T-cell (primary cell): Measurements from ENCODE around the gene LHFPL3. TPM values are rescaled to one million over a fixed set of nuclear protein-coding genes. Genes with fewer than 3 reads are reported as not detected.

ENCODE experiments used
- ATAC-seq, 4 experiments: fragments of 200-7000 bp in 3 of 4; fragments of 150-1000 bp in 1 of 4; cut with Tn5 transposase; replicated peaks in 1 of 4; 1 replicate in 3 of 4; 2 replicates in 1 of 4; pipeline ENCODE4 v1.10.0; 2021; ENCODE audit warnings: moderate library complexity in 3 of 4, mild to moderate bottlenecking in 2 of 4, moderate number of reproducible peaks in 1 of 4
- CTCF ChIA-PET, 2 donors: fragments of 300-600 bp; sonication (Branson Sonifier 250); formaldehyde crosslinking; loops; one replicate each; lab custom pipeline; 2022; ENCODE audit warnings: antibody characterized with exemption in 2 of 2; lab: Charles Lee
- POLR2A ChIA-PET, 2 donors: fragments of 300-600 bp; sonication (Branson Sonifier 250); formaldehyde crosslinking; loops; one replicate each; lab custom pipeline; 2022; ENCODE audit warnings: antibody characterized with exemption in 2 of 2; lab: Charles Lee
- DNase-seq, 35 experiments: peaks; one replicate each; pipeline versions ENCODE4 v3.0.0 to v3.0.0-alpha.2; 2013 to 2023
- H3K27ac ChIP-seq: one replicate; pipeline ENCODE4 v1.5.1; 2013; ENCODE audit warnings: low read length
- H3K27me3 ChIP-seq, 2 experiments: replicated peaks in 1 of 2; 1 replicate in 1 of 2; 2 replicates in 1 of 2; pipeline versions ENCODE4 v1.6.1 to v1.7.0; 2013; ENCODE audit warnings: low read length in 1 of 2, mixed read lengths in 1 of 2; ENCODE audit not compliant: control insufficient read depth in 2 of 2, insufficient read depth in 2 of 2; ENCODE audit errors: extremely low read depth in 1 of 2
- H3K36me3 ChIP-seq, 2 donors: 1 replicate in 1 of 2; 2 replicates in 1 of 2; pipeline versions ENCODE4 v1.6.1 to v1.7.0; 2013; ENCODE audit warnings: low read length in 1 of 2; ENCODE audit not compliant: control insufficient read depth in 2 of 2, insufficient read depth in 1 of 2; ENCODE audit errors: extremely low read depth in 1 of 2
- H3K4me1 ChIP-seq, 2 experiments: 1 replicate in 1 of 2; 2 replicates in 1 of 2; pipeline versions ENCODE4 v1.6.1 to v1.7.0; 2013; ENCODE audit warnings: low read length in 2 of 2, mixed read lengths in 1 of 2; ENCODE audit not compliant: insufficient read depth in 2 of 2, control insufficient read depth in 1 of 2; ENCODE audit errors: extremely low read depth in 1 of 2
- H3K4me3 ChIP-seq, 2 donors: 1 replicate in 1 of 2; 2 replicates in 1 of 2; pipeline versions ENCODE4 v1.5.1 to v1.7.0; 2013; ENCODE audit warnings: mild to moderate bottlenecking in 2 of 2, low read length in 1 of 2, moderate library complexity in 1 of 2; ENCODE audit not compliant: control insufficient read depth in 1 of 2; ENCODE audit errors: extremely low read depth in 1 of 2
- H3K9me3 ChIP-seq: 2 replicates; pipeline ENCODE4 v1.7.0; 2013
- H3K27ac Mint-ChIP-seq, 2 donors: one replicate each; pipeline ENCODE4 v1.8.0; 2020 to 2021; ENCODE audit warnings: mild to moderate bottlenecking in 2 of 2, mixed read lengths in 2 of 2
- H3K27me3 Mint-ChIP-seq, 2 donors: one replicate each; pipeline ENCODE4 v1.8.0; 2021 to 2022; ENCODE audit warnings: mixed read lengths in 2 of 2
- H3K36me3 Mint-ChIP-seq: one replicate; pipeline ENCODE4 v1.8.0; 2021; ENCODE audit warnings: mixed read lengths
- H3K4me1 Mint-ChIP-seq, 3 donors: one replicate each; pipeline ENCODE4 v1.8.0; 2020 to 2022; ENCODE audit warnings: mixed read lengths in 3 of 3, mild to moderate bottlenecking in 1 of 3
- H3K4me3 Mint-ChIP-seq, 3 donors: one replicate each; pipeline ENCODE4 v1.8.0; 2020 to 2022; ENCODE audit warnings: mild to moderate bottlenecking in 3 of 3, mixed read lengths in 3 of 3, moderate library complexity in 3 of 3
- H3K9me3 Mint-ChIP-seq, 3 donors: one replicate each; pipeline ENCODE4 v1.8.0; 2020 to 2022; ENCODE audit warnings: mixed read lengths in 3 of 3
- whole genome bisulfite sequencing: methylation state at CpG from one replicate; pipeline ENCODE4 v1.1.5; 2013; ENCODE audit warnings: missing lambda C conversion rate; ENCODE audit not compliant: insufficient coverage; 5-methylcytosine and 5-hydroxymethylcytosine counted together
- total RNA-seq, 35 experiments: library from RNA in 6 of 35; stranded (reverse) in 6 of 35; fragments of 120-200 nt in 1 of 35; gene quantifications; one replicate each; pipeline versions ENCODE4 v1.2.1 to v1.2.4 and lab custom pipeline; 2013 to 2026

Gene LHFPL3
- total RNA-seq, 5 donors from 2014 or later (not counting 1 experiment from before 2014, with no cell fraction given), result not detected

GRCh38 chr7:104775531-104775930 is 447.1 kb downstream of the LHFPL3 start:
- ATAC-seq, result no peak
- no peaks in the 10 kb centered on the region for H3K36me3 ChIP-seq
- Mint-ChIP-seq H3K27me3 (peaks cover 5 to 10% of the 10 kb centered on the region in 2 donors), H3K9me3 (no peaks in the 10 kb centered on the region), H3K27ac (no peak overlapping the region), H3K4me1 (no peaks in the 10 kb centered on the region), H3K36me3 (no peaks in the 10 kb centered on the region), H3K4me3 (no peak overlapping the region)
- H3K27me3 ChIP-seq, result peaks cover 0 to 15% of the 10 kb centered on the region in 2 experiments
- no peak overlapping the region for H3K4me3 ChIP-seq
- H3K27ac ChIP-seq, result no peak overlapping the region
- DNase-seq, result no peak
- H3K4me1 ChIP-seq, result no peaks in the 10 kb centered on the region
- CTCF ChIA-PET, result no interaction called here
- H3K9me3 ChIP-seq, result no peaks in the 10 kb centered on the region
- POLR2A ChIA-PET, result no interaction called here

GRCh38 chr7:104777301-104777800 is 448.9 kb downstream of the LHFPL3 start:
- CTCF ChIA-PET, result no interaction called here
- POLR2A ChIA-PET, result interaction anchor here in 1 of 2 donors (0.7 kb wide), 1 partner anchor 10 kb away, joined by 4 read pairs; no protein-coding TSS in a partner anchor
- H3K36me3 Mint-ChIP-seq, result no peaks in the 10 kb centered on the region
- no peak overlapping the region for H3K4me3 Mint-ChIP-seq
- Histone ChIP-seq H3K27ac (no peak overlapping the region), H3K27me3 (peaks cover 0 to 14% of the 10 kb centered on the region in 2 experiments), H3K36me3 (no peaks in the 10 kb centered on the region), H3K4me3 (no peak overlapping the region), H3K4me1 (no peaks in the 10 kb centered on the region), H3K9me3 (no peaks in the 10 kb centered on the region)
- DNase-seq (no peak), ATAC-seq (no peak)
- H3K4me1 Mint-ChIP-seq, result no peaks in the 10 kb centered on the region
- peaks cover 3 to 7% of the 10 kb centered on the region in 2 donors for H3K27me3 Mint-ChIP-seq
- 80% methylated on average over 1 of the region's 3 CpGs for WGBS
- no peaks in the 10 kb centered on the region for H3K9me3 Mint-ChIP-seq
- no peak overlapping the region for H3K27ac Mint-ChIP-seq

DNA sequence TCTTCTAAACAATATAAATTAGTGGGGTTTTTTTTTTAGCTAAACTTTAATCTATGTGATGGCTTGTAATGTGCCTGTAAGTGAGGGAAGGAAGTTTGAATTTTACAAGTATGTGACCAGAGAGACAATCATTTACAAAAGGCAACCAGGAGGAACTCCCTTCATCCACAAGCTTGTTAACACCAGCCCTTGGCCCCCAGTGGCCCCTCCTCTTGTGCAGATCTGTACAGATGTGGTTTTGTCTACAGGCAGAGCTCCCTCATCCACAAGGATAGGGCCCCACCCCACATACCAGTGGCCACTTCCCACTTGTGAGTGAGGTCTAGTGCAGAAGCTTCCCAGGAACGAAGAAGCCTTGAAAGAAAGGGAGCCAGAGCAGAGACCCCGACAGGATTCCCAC is 451.5 kb downstream of the LHFPL3 start:
- peaks cover 0 to 6% of the 10 kb centered on the region in 2 experiments for H3K27me3 ChIP-seq
- Mint-ChIP-seq H3K9me3 (no peaks in the 10 kb centered on the region), H3K4me3 (no peak overlapping the region), H3K36me3 (no peaks in the 10 kb centered on the region), H3K27ac (no peak overlapping the region), H3K27me3 (no peaks in the 10 kb centered on the region), H3K4me1 (no peaks in the 10 kb centered on the region)
- CTCF ChIA-PET, result no interaction called here
- no peak for DNase-seq
- POLR2A ChIA-PET, result no interaction called here
- 76% methylated on average over 2 of the region's 2 CpGs for WGBS
- no peaks in the 10 kb centered on the region for H3K4me1 ChIP-seq
- H3K9me3 ChIP-seq, result no peaks in the 10 kb centered on the region
- ATAC-seq, result no peak
- H3K36me3 ChIP-seq, result no peaks in the 10 kb centered on the region
- H3K27ac ChIP-seq, result no peak overlapping the region
- no peak overlapping the region for H3K4me3 ChIP-seq

DNA sequence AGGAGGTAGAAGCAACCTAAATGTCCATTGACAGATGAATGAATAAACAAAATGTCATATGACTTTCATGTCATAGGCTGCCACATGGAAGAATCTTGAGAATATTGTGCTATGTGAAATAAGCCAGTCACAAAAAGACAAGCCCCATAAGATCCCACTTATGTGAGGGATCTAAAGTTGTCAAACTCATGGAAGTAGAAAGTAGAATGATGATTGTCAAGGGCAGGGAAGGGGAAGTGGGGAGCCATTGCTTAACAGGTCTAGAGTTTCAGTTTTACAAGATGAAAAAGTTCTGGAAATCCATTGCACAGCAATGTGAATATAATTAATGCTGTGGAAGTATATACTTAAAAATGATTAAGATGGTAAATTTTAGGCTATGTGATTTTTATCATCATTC is 456.3 kb downstream of the LHFPL3 start:
- no peaks in the 10 kb centered on the region for H3K36me3 Mint-ChIP-seq
- peaks cover 10% of the 10 kb centered on the region in 2 donors for H3K27me3 Mint-ChIP-seq

GRCh38 chr7:104789780-104790179 is 461.4 kb downstream of the LHFPL3 start:
- Mint-ChIP-seq H3K4me3 (no peak overlapping the region), H3K4me1 (no peaks in the 10 kb centered on the region), H3K9me3 (no peaks in the 10 kb centered on the region), H3K36me3 (no peaks in the 10 kb centered on the region), H3K27ac (no peak overlapping the region), H3K27me3 (peaks cover 12 to 33% of the 10 kb centered on the region in 2 donors)
- Histone ChIP-seq H3K27ac (no peak overlapping the region), H3K36me3 (no peaks in the 10 kb centered on the region), H3K27me3 (no peaks in the 10 kb centered on the region), H3K4me3 (no peak overlapping the region), H3K4me1 (no peaks in the 10 kb centered on the region), H3K9me3 (no peaks in the 10 kb centered on the region)
- WGBS, result no CpG with 5 or more reads among the region's 3 CpGs
- ChIA-PET CTCF (no interaction called here), POLR2A (no interaction called here)
- no peak for DNase-seq
- no peak for ATAC-seq

More for the DNA sequence above, 456.3 kb downstream of the LHFPL3 start:
- no peak overlapping the region for H3K4me3 ChIP-seq
- no peak overlapping the region for H3K27ac Mint-ChIP-seq
- H3K4me1 Mint-ChIP-seq, result no peaks in the 10 kb centered on the region
- no peak for ATAC-seq
- peaks cover 0 to 6% of the 10 kb centered on the region in 2 experiments for H3K27me3 ChIP-seq
- no peaks in the 10 kb centered on the region for H3K4me1 ChIP-seq
- no peaks in the 10 kb centered on the region for H3K9me3 Mint-ChIP-seq
- H3K4me3 Mint-ChIP-seq, result no peak overlapping the region
- CTCF ChIA-PET, result interaction anchor here in 1 of 2 donors (0.5 kb wide), 1 partner anchor 143 kb away, joined by 5 read pairs; no protein-coding TSS in a partner anchor
- H3K27ac ChIP-seq, result no peak overlapping the region
- H3K36me3 ChIP-seq, result no peaks in the 10 kb centered on the region
- no peak for DNase-seq
- H3K9me3 ChIP-seq, result no peaks in the 10 kb centered on the region
- POLR2A ChIA-PET, result no interaction called here

DNA sequence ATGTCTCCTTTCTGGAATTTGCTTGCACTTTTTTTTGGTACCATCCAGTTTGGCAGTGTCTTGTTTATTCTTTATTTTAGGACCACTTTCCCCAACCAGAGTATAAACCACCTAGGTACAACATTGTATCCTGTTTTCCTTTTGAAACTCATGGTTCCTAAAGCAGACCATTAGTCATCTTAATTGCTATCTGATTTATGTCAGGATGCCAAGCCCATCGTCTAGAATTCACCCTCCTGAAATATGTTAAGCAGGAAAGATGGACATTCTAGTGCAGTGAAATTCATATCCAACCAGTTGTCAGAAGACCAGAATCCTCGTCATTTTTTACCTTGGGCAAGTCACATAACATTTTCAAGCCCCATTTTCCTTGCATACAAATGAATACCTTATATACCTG is 462.0 kb downstream of the LHFPL3 start:
- Mint-ChIP-seq H3K36me3 (no peaks in the 10 kb centered on the region), H3K4me1 (no peaks in the 10 kb centered on the region), H3K27ac (no peak overlapping the region), H3K4me3 (no peak overlapping the region), H3K27me3 (peaks cover 14 to 39% of the 10 kb centered on the region in 2 donors), H3K9me3 (no peaks in the 10 kb centered on the region)
- H3K4me1 ChIP-seq, result no peaks in the 10 kb centered on the region
- DNase-seq (no peak), ATAC-seq (no peak)
- H3K27ac ChIP-seq, result no peak overlapping the region
- no peaks in the 10 kb centered on the region for H3K27me3 ChIP-seq
- POLR2A ChIA-PET, result no interaction called here
- CTCF ChIA-PET, result no interaction called here
- no peak overlapping the region for H3K4me3 ChIP-seq
- WGBS, result no CpG with 5 or more reads among the region's 2 CpGs
- H3K9me3 ChIP-seq, result no peaks in the 10 kb centered on the region
- H3K36me3 ChIP-seq, result no peaks in the 10 kb centered on the region

DNA sequence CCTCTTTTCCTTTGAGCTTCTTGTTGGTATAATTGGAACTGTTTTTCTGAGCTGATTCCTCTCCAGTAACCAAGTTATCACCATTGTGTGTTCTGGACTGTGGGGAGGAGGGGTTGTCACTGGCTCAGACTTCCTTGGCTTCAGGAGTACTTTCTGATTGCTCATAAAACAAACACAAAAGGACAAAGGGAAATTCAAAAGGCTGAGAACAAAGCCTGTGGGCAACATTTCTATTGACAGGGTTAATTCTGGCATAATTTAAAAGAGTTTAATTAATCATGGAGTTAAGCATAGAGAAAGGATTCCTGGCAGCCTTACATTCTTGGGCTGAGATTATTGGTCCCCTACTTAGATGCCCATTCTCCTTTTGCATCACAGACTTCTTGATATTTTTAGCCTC is 462.7 kb downstream of the LHFPL3 start:
- no peaks in the 10 kb centered on the region for H3K9me3 Mint-ChIP-seq
- H3K27ac Mint-ChIP-seq, result no peak overlapping the region
- Histone ChIP-seq H3K36me3 (no peaks in the 10 kb centered on the region), H3K4me3 (no peak overlapping the region), H3K4me1 (no peaks in the 10 kb centered on the region), H3K9me3 (no peaks in the 10 kb centered on the region), H3K27ac (no peak overlapping the region), H3K27me3 (no peaks in the 10 kb centered on the region)
- no peaks in the 10 kb centered on the region for H3K36me3 Mint-ChIP-seq
- no peak overlapping the region for H3K4me3 Mint-ChIP-seq
- ATAC-seq, result no peak
- CTCF ChIA-PET, result no interaction called here
- peaks cover 10 to 37% of the 10 kb centered on the region in 2 donors for H3K27me3 Mint-ChIP-seq
- no peak for DNase-seq
- POLR2A ChIA-PET, result no interaction called here
- H3K4me1 Mint-ChIP-seq, result no peaks in the 10 kb centered on the region
